HepG2 (cell line): ENCODE results near the gene HOXB4. TPM values are rescaled to one million over a fixed set of nuclear protein-coding genes. Genes with fewer than 3 reads are reported as not detected.

Source experiments
- ATAC-seq: fragments of 200-7000 bp; cut with Tn5 transposase; 3 replicates; pipeline ENCODE4 v1.9.1; 2020; ENCODE audit warnings: mild to moderate bottlenecking, moderate library complexity
- BruUV-seq: library from RNA; stranded (reverse); fragments of 400-500 nt; replicated peaks from 2 replicates; lab custom pipeline; 2021; lab: Mats Ljungman, UMichigan
- CTCF ChIA-PET: fragments of 300-600 bp; formaldehyde crosslinking; extraction: SDS; loops from one replicate; lab custom pipeline; 2021; ENCODE audit warnings: low total read pairs, inconsistent platforms, low intra/inter-chr PET ratio; lab: Yijun Ruan, JAX
- POLR2A ChIA-PET: fragments of 350-600 bp; sonication (Branson Sonifier 250); formaldehyde crosslinking; loops from one replicate; lab custom pipeline; 2020; ENCODE audit warnings: antibody characterized with exemption, inconsistent platforms; lab: Yijun Ruan, JAX
- DNase-seq: peaks from one replicate; pipeline ENCODE4 v3.0.0-alpha.2; 2015; ENCODE audit warnings: low spot score
- FAIRE-seq: peaks from 3 replicates; lab custom pipeline; 2011; peaks lifted over from hg19 to GRCh38; lab: Jason Lieb, UNC
- H2AFZ ChIP-seq: one replicate; pipeline ENCODE4 v1.6.1; 2011; ENCODE audit warnings: low read length, inconsistent platforms
- H3K27ac ChIP-seq: fragments of 300-600 bp; 3 replicates; pipeline ENCODE4 v1.8.0; 2011; ENCODE audit warnings: mixed run types, mild to moderate bottlenecking, mixed read lengths, low read length, inconsistent platforms; ENCODE audit not compliant: insufficient read depth; ENCODE audit errors: extremely low read length
- H3K27me3 ChIP-seq, 2 experiments: fragments of 200-600 bp in 1 of 2; 2 replicates in 1 of 2; 3 replicates in 1 of 2; pipeline versions ENCODE4 v1.6.0 to v1.8.0; 2011; ENCODE audit warnings: low read length in 2 of 2, mild to moderate bottlenecking in 2 of 2, moderate library complexity in 2 of 2, inconsistent platforms in 1 of 2; ENCODE audit not compliant: insufficient read depth in 2 of 2, control insufficient read depth in 1 of 2
- H3K36me3 ChIP-seq, 2 experiments: fragments of 200-600 bp in 1 of 2; replicated peaks in 1 of 2; 2 replicates in 1 of 2; 3 replicates in 1 of 2; pipeline versions ENCODE4 v1.5.1 to v1.8.0; 2011; ENCODE audit warnings: low read length in 2 of 2, inconsistent platforms in 1 of 2; ENCODE audit not compliant: insufficient read depth in 2 of 2, control insufficient read depth in 1 of 2
- H3K4me1 ChIP-seq: 2 replicates; pipeline ENCODE4 v1.5.1; 2012; ENCODE audit warnings: low read length, inconsistent platforms; ENCODE audit not compliant: insufficient read depth
- H3K4me2 ChIP-seq: 2 replicates; pipeline ENCODE4 v1.6.0; 2011; ENCODE audit warnings: low read depth, low read length, inconsistent platforms
- H3K4me3 ChIP-seq, 3 experiments: fragments of 200-600 bp in 1 of 3; sonication (generic), shearing (Covaris generic) in 1 of 3; replicated peaks in 1 of 3; 2 replicates each; pipeline ENCODE4 v1.5.1; 2011 to 2016; ENCODE audit warnings: low read length in 3 of 3, inconsistent platforms in 2 of 3, low read depth in 2 of 3, mild to moderate bottlenecking in 2 of 3, control low read depth in 1 of 3, mixed read lengths in 1 of 3; ENCODE audit not compliant: insufficient read depth in 1 of 3
- H3K79me2 ChIP-seq: one replicate; pipeline ENCODE4 v1.6.1; 2011; ENCODE audit warnings: low read length, inconsistent platforms; ENCODE audit not compliant: insufficient read depth
- H3K9ac ChIP-seq: 2 replicates; pipeline ENCODE4 v1.6.0; 2011; ENCODE audit warnings: mild to moderate bottlenecking, low read depth, low read length, inconsistent platforms; ENCODE audit not compliant: insufficient read depth
- H3K9me3 ChIP-seq: 2 replicates; pipeline ENCODE4 v1.5.1; 2012; ENCODE audit warnings: mild to moderate bottlenecking, low read length
- H4K20me1 ChIP-seq: 2 replicates; pipeline ENCODE4 v1.6.0; 2011; ENCODE audit warnings: inconsistent platforms, mild to moderate bottlenecking, low read length, moderate library complexity; ENCODE audit not compliant: insufficient read depth
- PITX1 ChIP-seq: sonication (generic); formaldehyde crosslinking; IDR thresholded peaks from 2 replicates; pipeline ENCODE4 v1.5.1; 2020; ENCODE audit warnings: mild to moderate bottlenecking, missing genetic modification reagents
- PLRG1 ChIP-seq: fragments of 450-650 bp; conservative IDR thresholded peaks from 2 replicates; pipeline ENCODE4 v1.6.1; 2016
- TBP ChIP-seq: sonication (generic); formaldehyde crosslinking; IDR thresholded peaks from 2 replicates; pipeline ENCODE4 v1.5.0; 2020; ENCODE audit warnings: missing genetic modification reagents
- TMF1 ChIP-seq: sonication (generic); formaldehyde crosslinking; IDR thresholded peaks from 2 replicates; pipeline ENCODE4 v1.8.1; 2022; ENCODE audit warnings: low read depth, missing genetic modification reagents
- ZBTB42 ChIP-seq: sonication (generic); formaldehyde crosslinking; IDR thresholded peaks from 2 replicates; pipeline ENCODE4 v1.5.0; 2020; ENCODE audit warnings: mild to moderate bottlenecking, missing genetic modification reagents
- ZNF224 ChIP-seq: sonication (generic); formaldehyde crosslinking; IDR thresholded peaks from 2 replicates; pipeline ENCODE4 v1.5.0; 2020; ENCODE audit warnings: mild to moderate bottlenecking, missing genetic modification reagents
- ZNF772 ChIP-seq: sonication (generic); formaldehyde crosslinking; IDR thresholded peaks from 2 replicates; pipeline ENCODE4 v1.5.0; 2020; ENCODE audit warnings: mild to moderate bottlenecking, missing genetic modification reagents
- WGBS: methylation state at CpG from one replicate; pipeline ENCODE4 v1.1.6; 2017; ENCODE audit warnings: low lambda C conversion rate; 5-methylcytosine and 5-hydroxymethylcytosine counted together
- in situ Hi-C: cut with HindIII; loops from 2 replicates; pipeline ENCODE4 v1.10.0; 2017; ENCODE audit warnings: low pct_unique_long_range_greater_than_20kb; ENCODE audit not compliant: extremely low pct_ligation_motif_present
- intact Hi-C: fragments of 100-400 bp; cut with micrococcal nuclease; formaldehyde crosslinking; loops from one replicate; pipeline ENCODE4 v1.10.0; 2022; ENCODE audit not compliant: unreplicated experiment
- polyA plus RNA-seq, 8 experiments: library from polyadenylated mRNA; depleted of rRNA in 3 of 8; stranded (reverse) in 7 of 8; unstranded in 1 of 8; fragments of >200 nt; fragmentation: Illumina TruSeq in 4 of 8; extraction: Trizol in 4 of 8; gene quantifications; 2 replicates each; pipeline versions ENCODE4 v1.2.1 to v1.2.3, GENCODE V29; 2011 to 2016; ENCODE audit warnings: low read depth in 4 of 8, missing spikeins in 1 of 8, mixed read lengths in 1 of 8; ENCODE audit not compliant: insufficient read depth in 1 of 8
- total RNA-seq, 5 experiments: library from RNA; depleted of rRNA; stranded (reverse); fragments of >200 nt; fragmentation: Illumina TruSeq; extraction: Trizol; gene quantifications; 2 replicates each; pipeline ENCODE4 v1.2.3, GENCODE V29; 2016; ENCODE audit warnings: low read depth in 1 of 5
- TF ChIP-seq, protein P1 (sequence below): sonication (generic); formaldehyde crosslinking; IDR thresholded peaks from 2 replicates; pipeline ENCODE4 v1.4.0; 2020; ENCODE audit warnings: missing genetic modification reagents
- TF ChIP-seq, protein P2 (sequence below): sonication (generic); formaldehyde crosslinking; IDR thresholded peaks from 2 replicates; pipeline ENCODE4 v1.8.0; 2022; ENCODE audit warnings: mild to moderate bottlenecking, missing genetic modification reagents
- TF ChIP-seq, protein P3 (sequence below): sonication (generic); formaldehyde crosslinking; IDR thresholded peaks from 2 replicates; pipeline ENCODE4 v1.5.1; 2020; ENCODE audit warnings: missing genetic modification reagents, mild to moderate bottlenecking, borderline replicate concordance
- TF ChIP-seq, protein P4 (sequence below): sonication (generic); formaldehyde crosslinking; conservative IDR thresholded peaks from 2 replicates; pipeline ENCODE4 v1.4.0; 2020; ENCODE audit warnings: missing genetic modification reagents
- TF ChIP-seq, protein P5 (sequence below): sonication (generic); formaldehyde crosslinking; conservative IDR thresholded peaks from 2 replicates; pipeline ENCODE4 v1.4.0; 2020; ENCODE audit warnings: missing genetic modification reagents

HOXB4 gene
- total and polyA plus RNA-seq, 2 of the 13 experiments (the other 11 are each of a cell fraction or from before 2014, with no cell fraction given) = not detected

DNA sequence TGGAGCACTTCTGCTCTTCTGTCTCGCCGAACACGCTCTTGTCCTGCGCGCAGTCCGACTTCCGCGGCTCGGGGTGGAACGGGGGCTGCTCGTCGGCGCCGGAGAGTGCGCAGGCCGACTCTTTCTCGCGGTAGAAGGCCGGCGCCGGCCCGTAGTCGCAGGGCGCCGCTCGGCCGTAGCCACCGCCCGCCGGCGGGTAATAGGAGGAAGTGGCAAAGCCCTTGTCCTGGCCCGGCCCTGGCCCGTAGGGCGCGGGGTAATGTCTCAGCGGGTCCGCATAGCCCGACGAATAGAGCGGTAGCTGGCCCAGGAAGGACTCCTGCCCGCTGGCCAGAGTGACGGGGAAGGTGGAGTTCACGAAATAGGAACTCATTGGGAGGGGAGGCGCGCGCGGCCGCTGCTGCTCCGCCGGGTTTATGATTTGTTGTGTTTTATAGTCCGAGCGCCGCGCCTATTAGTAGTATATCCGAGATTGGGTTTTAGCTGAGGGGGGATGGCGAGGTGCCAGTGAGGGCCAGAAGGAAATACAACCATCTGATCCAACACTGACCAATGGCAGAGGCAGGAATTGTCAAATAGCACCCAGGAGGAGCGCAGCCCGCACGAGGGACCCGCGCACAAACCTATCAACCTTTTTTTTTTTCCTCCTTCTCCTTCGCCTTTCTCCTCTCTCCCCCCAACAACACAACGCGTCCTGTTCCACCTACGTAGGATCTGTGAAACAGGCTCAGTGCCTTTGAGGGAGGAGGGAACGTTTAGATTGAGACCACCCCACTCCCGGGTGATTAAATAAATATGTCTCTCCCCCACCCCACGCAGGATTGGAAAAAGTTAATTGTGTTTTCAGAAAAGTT lies 19.9 kb upstream of the HOXB4 start (continued):
- TF ChIP-seq, protein P1, sequence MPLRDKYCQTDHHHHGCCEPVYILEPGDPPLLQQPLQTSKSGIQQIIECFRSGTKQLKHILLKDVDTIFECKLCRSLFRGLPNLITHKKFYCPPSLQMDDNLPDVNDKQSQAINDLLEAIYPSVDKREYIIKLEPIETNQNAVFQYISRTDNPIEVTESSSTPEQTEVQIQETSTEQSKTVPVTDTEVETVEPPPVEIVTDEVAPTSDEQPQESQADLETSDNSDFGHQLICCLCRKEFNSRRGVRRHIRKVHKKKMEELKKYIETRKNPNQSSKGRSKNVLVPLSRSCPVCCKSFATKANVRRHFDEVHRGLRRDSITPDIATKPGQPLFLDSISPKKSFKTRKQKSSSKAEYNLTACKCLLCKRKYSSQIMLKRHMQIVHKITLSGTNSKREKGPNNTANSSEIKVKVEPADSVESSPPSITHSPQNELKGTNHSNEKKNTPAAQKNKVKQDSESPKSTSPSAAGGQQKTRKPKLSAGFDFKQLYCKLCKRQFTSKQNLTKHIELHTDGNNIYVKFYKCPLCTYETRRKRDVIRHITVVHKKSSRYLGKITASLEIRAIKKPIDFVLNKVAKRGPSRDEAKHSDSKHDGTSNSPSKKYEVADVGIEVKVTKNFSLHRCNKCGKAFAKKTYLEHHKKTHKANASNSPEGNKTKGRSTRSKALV (CRISPR knock-in tag) = peak; percentile 84; the same call in 1 of the 2 replicates

DNA sequence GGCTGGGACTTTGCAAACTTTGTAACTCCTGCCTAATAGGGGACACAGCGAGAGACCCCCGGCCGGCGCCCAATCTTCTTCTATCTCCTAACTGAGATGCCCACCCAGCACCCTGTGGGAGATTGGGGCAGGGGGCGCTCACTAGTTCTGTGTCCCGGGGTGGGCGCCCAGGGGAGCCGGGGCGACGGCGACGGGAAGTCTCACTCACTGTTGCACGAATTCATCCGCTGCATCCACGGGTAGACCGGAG lies 19.3 kb upstream of the HOXB4 start:
- H3K79me2 ChIP-seq = no peaks in the 10 kb centered on the region

More for the DNA sequence above, 19.3 kb upstream of the HOXB4 start:
- no peak overlapping the region for H3K4me2 ChIP-seq
- in situ Hi-C loops = loop anchor here (5.0 kb wide), 1 partner anchor 445 kb away; no protein-coding TSS in a partner anchor
- DNase-seq = no peak
- BruUV-seq = no TSS peak
- H3K27ac ChIP-seq = no peak overlapping the region
- no peak overlapping the region; a peak in 1 of 6 replicates for H3K4me3 ChIP-seq
- WGBS = 0% methylated on average over 16 of the region's 16 CpGs
- intact Hi-C loops = no loop called here
- no peaks in the 10 kb centered on the region for H4K20me1 ChIP-seq
- ChIA-PET POLR2A (no interaction called here), CTCF (no interaction called here)
- TF ChIP-seq PITX1 = no peak
- TF ChIP-seq, protein P2, sequence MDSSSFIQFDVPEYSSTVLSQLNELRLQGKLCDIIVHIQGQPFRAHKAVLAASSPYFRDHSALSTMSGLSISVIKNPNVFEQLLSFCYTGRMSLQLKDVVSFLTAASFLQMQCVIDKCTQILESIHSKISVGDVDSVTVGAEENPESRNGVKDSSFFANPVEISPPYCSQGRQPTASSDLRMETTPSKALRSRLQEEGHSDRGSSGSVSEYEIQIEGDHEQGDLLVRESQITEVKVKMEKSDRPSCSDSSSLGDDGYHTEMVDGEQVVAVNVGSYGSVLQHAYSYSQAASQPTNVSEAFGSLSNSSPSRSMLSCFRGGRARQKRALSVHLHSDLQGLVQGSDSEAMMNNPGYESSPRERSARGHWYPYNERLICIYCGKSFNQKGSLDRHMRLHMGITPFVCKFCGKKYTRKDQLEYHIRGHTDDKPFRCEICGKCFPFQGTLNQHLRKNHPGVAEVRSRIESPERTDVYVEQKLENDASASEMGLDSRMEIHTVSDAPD (CRISPR knock-in tag) = no peak
- TF ChIP-seq TBP (CRISPR knock-in tag) = no peak
- TF ChIP-seq, protein P3, sequence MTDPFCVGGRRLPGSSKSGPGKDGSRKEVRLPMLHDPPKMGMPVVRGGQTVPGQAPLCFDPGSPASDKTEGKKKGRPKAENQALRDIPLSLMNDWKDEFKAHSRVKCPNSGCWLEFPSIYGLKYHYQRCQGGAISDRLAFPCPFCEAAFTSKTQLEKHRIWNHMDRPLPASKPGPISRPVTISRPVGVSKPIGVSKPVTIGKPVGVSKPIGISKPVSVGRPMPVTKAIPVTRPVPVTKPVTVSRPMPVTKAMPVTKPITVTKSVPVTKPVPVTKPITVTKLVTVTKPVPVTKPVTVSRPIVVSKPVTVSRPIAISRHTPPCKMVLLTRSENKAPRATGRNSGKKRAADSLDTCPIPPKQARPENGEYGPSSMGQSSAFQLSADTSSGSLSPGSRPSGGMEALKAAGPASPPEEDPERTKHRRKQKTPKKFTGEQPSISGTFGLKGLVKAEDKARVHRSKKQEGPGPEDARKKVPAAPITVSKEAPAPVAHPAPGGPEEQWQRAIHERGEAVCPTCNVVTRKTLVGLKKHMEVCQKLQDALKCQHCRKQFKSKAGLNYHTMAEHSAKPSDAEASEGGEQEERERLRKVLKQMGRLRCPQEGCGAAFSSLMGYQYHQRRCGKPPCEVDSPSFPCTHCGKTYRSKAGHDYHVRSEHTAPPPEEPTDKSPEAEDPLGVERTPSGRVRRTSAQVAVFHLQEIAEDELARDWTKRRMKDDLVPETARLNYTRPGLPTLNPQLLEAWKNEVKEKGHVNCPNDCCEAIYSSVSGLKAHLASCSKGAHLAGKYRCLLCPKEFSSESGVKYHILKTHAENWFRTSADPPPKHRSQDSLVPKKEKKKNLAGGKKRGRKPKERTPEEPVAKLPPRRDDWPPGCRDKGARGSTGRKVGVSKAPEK (CRISPR knock-in tag) = no peak
- TF ChIP-seq, protein P4, sequence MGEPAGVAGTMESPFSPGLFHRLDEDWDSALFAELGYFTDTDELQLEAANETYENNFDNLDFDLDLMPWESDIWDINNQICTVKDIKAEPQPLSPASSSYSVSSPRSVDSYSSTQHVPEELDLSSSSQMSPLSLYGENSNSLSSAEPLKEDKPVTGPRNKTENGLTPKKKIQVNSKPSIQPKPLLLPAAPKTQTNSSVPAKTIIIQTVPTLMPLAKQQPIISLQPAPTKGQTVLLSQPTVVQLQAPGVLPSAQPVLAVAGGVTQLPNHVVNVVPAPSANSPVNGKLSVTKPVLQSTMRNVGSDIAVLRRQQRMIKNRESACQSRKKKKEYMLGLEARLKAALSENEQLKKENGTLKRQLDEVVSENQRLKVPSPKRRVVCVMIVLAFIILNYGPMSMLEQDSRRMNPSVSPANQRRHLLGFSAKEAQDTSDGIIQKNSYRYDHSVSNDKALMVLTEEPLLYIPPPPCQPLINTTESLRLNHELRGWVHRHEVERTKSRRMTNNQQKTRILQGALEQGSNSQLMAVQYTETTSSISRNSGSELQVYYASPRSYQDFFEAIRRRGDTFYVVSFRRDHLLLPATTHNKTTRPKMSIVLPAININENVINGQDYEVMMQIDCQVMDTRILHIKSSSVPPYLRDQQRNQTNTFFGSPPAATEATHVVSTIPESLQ (CRISPR knock-in tag) = no peak
- TF ChIP-seq PLRG1 = no peak
- TF ChIP-seq TMF1 = no peak
- TF ChIP-seq ZNF772 (CRISPR knock-in tag) = no peak
- no peak for TF ChIP-seq ZNF224
- TF ChIP-seq, protein P5, sequence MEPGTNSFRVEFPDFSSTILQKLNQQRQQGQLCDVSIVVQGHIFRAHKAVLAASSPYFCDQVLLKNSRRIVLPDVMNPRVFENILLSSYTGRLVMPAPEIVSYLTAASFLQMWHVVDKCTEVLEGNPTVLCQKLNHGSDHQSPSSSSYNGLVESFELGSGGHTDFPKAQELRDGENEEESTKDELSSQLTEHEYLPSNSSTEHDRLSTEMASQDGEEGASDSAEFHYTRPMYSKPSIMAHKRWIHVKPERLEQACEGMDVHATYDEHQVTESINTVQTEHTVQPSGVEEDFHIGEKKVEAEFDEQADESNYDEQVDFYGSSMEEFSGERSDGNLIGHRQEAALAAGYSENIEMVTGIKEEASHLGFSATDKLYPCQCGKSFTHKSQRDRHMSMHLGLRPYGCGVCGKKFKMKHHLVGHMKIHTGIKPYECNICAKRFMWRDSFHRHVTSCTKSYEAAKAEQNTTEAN (CRISPR knock-in tag) = no peak
- TF ChIP-seq ZBTB42 = no peak
- no peak for ATAC-seq
- H3K27me3 ChIP-seq = peaks cover 52 to 97% of the 10 kb centered on the region in 2 experiments
- no peaks in the 10 kb centered on the region for H3K36me3 ChIP-seq
- no peak for FAIRE-seq
- no peak overlapping the region for H2AFZ ChIP-seq
- no peaks in the 10 kb centered on the region for H3K9me3 ChIP-seq
- H3K4me1 ChIP-seq = peaks cover 15% of the 10 kb centered on the region; the same call in 1 of the 2 replicates
- no peak overlapping the region for H3K9ac ChIP-seq
